SK-N-SH treated with all-trans-retinoic acid at 6 μM for 48 hours (cell line): Measurements from ENCODE around the gene TOMM20.

Experiments used
- ATAC-seq: fragments of 200-7000 bp; cut with Tn5 transposase; 3 replicates; pipeline ENCODE4 v1.9.1; 2020; ENCODE audit warnings: mild to moderate bottlenecking, moderate library complexity
- ARNTL ChIP-seq: fragments of 450-650 bp; formaldehyde crosslinking; IDR thresholded peaks from 2 replicates; pipeline ENCODE4 v1.5.0; 2020; ENCODE audit warnings: low read depth, mild to moderate bottlenecking, moderate library complexity, borderline replicate concordance
- CSDC2 ChIP-seq: fragments of 250-450 bp; sonication (Bioruptor Pico); IDR thresholded peaks from 2 replicates; pipeline ENCODE4 v1.5.0; 2020; ENCODE audit warnings: mild to moderate bottlenecking, moderate library complexity
- ESRRG ChIP-seq: fragments of 250-450 bp; sonication (Bioruptor Pico); IDR thresholded peaks from 2 replicates; pipeline ENCODE4 v1.6.1; 2021; ENCODE audit warnings: mild to moderate bottlenecking
- GLIS3 ChIP-seq: fragments of 250-450 bp; sonication (Bioruptor Pico); IDR thresholded peaks from 2 replicates; pipeline ENCODE4 v1.5.0; 2020; ENCODE audit warnings: mild to moderate bottlenecking, moderate library complexity
- ISL1 ChIP-seq: fragments of 250-450 bp; sonication (Bioruptor Pico); IDR thresholded peaks from 2 replicates; pipeline ENCODE4 v2.1.2; 2022; ENCODE audit warnings: mild to moderate bottlenecking, moderate library complexity
- OSR1 ChIP-seq: fragments of 250-450 bp; sonication (Bioruptor Pico); IDR thresholded peaks from 2 replicates; pipeline ENCODE4 v1.8.0; 2022; ENCODE audit warnings: moderate library complexity, mild to moderate bottlenecking, inconsistent platforms
- SNAI2 ChIP-seq: fragments of 250-450 bp; sonication (Bioruptor Pico); IDR thresholded peaks from 2 replicates; pipeline ENCODE4 v1.5.0; 2020; ENCODE audit warnings: mild to moderate bottlenecking, moderate library complexity
- TCF4 ChIP-seq: fragments of 250-450 bp; sonication (Bioruptor Pico); IDR thresholded peaks from 2 replicates; pipeline ENCODE4 v1.8.0; 2021; ENCODE audit warnings: mild to moderate bottlenecking, moderate library complexity, borderline replicate concordance
- ZC3H10 ChIP-seq: fragments of 250-450 bp; sonication (Bioruptor Pico); IDR thresholded peaks from 2 replicates; pipeline ENCODE4 v1.5.1; 2021; ENCODE audit warnings: mild to moderate bottlenecking, moderate library complexity
- ZFP3 ChIP-seq: fragments of 250-450 bp; sonication (Bioruptor Pico); IDR thresholded peaks from 2 replicates; pipeline ENCODE4 v1.5.0; 2020; ENCODE audit warnings: mild to moderate bottlenecking, moderate library complexity
- ZFP30 ChIP-seq: fragments of 450-650 bp; formaldehyde crosslinking; IDR thresholded peaks from 2 replicates; pipeline ENCODE4 v1.5.0; 2022; ENCODE audit warnings: mild to moderate bottlenecking, moderate library complexity
- ZNF565 ChIP-seq: fragments of 450-650 bp; formaldehyde crosslinking; conservative IDR thresholded peaks from 2 replicates; pipeline ENCODE4 v1.5.0; 2020; ENCODE audit warnings: low read depth, mild to moderate bottlenecking, moderate library complexity
- ZNF8 ChIP-seq: fragments of 450-650 bp; formaldehyde crosslinking; IDR thresholded peaks from 2 replicates; pipeline ENCODE4 v1.5.0; 2020; ENCODE audit warnings: mild to moderate bottlenecking, moderate library complexity
- TF ChIP-seq, protein P1 (sequence below): fragments of 250-450 bp; sonication (Bioruptor Pico); IDR thresholded peaks from 2 replicates; pipeline ENCODE4 v1.5.0; 2020; ENCODE audit warnings: mild to moderate bottlenecking, moderate library complexity
- TF ChIP-seq, protein P2 (sequence below): fragments of 250-450 bp; sonication (Bioruptor Pico); IDR thresholded peaks from 2 replicates; pipeline ENCODE4 v1.5.1; 2021; ENCODE audit warnings: mild to moderate bottlenecking, moderate library complexity
- TF ChIP-seq, protein P3 (sequence below): fragments of 250-450 bp; sonication (Bioruptor Pico); IDR thresholded peaks from 2 replicates; pipeline ENCODE4 v1.8.0; 2020; ENCODE audit warnings: mild to moderate bottlenecking, moderate library complexity, borderline replicate concordance
- TF ChIP-seq, protein P4 (sequence below): fragments of 250-450 bp; sonication (Bioruptor Pico); IDR thresholded peaks from 2 replicates; pipeline ENCODE4 v1.5.1; 2020; ENCODE audit warnings: low read depth, mild to moderate bottlenecking, moderate library complexity
- TF ChIP-seq, protein P5 (sequence below): fragments of 250-450 bp; sonication (Bioruptor Pico); IDR thresholded peaks from 2 replicates; pipeline ENCODE4 v1.8.0; 2021; ENCODE audit warnings: low read depth, mild to moderate bottlenecking, moderate library complexity, borderline replicate concordance

TOMM20 gene

DNA sequence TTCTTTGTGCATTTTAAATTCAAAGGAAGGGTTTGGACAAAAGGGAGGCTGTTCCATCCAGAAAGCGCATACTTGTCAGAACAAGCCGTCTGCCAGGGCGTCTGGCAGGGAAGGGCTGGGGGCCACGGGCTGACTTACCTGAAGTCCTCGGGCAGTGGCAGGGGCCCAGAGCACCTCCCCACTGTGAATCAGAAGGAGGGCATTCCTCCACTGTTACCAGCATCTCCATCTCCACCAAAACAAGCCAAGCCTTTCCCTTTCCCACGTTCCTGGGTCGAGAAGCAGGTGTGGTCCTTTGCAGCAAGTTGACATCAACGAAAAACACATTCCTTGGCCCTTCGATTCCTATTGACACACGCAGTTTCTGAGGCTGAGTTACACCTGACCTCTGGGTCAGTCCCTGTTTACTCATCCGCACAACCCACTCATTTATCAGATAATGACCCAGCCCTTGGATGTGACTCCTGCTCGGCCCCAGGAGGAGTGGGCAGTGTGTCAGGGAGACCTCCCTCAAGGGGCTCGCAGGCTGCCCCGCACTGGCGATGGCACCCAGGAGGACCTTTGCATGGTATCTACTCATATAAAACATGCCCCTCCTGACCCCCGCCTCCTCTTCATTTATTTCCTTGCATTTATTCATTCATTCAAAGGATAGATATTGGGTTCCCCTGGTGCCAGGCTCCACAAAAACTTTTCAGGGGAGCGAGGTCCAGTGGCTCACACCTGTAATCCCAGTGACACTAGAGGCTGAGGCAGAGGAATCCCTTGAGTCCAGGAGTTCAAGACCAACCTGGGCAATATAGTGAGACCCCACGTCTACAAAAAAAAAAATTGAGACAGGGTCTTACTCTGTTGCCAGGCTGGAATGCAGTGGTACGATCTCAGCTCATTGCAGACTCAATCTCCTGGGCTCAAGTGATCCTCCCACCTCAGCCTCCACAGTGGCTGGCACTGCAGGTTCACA, 60.2 kb downstream of the TOMM20 start:
- peak; percentile 5 for ATAC-seq
- TF ChIP-seq, protein P1, sequence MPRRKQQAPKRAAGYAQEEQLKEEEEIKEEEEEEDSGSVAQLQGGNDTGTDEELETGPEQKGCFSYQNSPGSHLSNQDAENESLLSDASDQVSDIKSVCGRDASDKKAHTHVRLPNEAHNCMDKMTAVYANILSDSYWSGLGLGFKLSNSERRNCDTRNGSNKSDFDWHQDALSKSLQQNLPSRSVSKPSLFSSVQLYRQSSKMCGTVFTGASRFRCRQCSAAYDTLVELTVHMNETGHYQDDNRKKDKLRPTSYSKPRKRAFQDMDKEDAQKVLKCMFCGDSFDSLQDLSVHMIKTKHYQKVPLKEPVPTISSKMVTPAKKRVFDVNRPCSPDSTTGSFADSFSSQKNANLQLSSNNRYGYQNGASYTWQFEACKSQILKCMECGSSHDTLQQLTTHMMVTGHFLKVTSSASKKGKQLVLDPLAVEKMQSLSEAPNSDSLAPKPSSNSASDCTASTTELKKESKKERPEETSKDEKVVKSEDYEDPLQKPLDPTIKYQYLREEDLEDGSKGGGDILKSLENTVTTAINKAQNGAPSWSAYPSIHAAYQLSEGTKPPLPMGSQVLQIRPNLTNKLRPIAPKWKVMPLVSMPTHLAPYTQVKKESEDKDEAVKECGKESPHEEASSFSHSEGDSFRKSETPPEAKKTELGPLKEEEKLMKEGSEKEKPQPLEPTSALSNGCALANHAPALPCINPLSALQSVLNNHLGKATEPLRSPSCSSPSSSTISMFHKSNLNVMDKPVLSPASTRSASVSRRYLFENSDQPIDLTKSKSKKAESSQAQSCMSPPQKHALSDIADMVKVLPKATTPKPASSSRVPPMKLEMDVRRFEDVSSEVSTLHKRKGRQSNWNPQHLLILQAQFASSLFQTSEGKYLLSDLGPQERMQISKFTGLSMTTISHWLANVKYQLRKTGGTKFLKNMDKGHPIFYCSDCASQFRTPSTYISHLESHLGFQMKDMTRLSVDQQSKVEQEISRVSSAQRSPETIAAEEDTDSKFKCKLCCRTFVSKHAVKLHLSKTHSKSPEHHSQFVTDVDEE (CRISPR knock-in tag): no peak
- TF ChIP-seq CSDC2 (CRISPR knock-in tag): no peak
- TF ChIP-seq, protein P2, sequence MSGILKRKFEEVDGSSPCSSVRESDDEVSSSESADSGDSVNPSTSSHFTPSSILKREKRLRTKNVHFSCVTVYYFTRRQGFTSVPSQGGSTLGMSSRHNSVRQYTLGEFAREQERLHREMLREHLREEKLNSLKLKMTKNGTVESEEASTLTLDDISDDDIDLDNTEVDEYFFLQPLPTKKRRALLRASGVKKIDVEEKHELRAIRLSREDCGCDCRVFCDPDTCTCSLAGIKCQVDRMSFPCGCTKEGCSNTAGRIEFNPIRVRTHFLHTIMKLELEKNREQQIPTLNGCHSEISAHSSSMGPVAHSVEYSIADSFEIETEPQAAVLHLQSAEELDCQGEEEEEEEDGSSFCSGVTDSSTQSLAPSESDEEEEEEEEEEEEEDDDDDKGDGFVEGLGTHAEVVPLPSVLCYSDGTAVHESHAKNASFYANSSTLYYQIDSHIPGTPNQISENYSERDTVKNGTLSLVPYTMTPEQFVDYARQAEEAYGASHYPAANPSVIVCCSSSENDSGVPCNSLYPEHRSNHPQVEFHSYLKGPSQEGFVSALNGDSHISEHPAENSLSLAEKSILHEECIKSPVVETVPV (CRISPR knock-in tag): no peak
- no peak for TF ChIP-seq ZFP30 (CRISPR knock-in tag)
- TF ChIP-seq, protein P3, sequence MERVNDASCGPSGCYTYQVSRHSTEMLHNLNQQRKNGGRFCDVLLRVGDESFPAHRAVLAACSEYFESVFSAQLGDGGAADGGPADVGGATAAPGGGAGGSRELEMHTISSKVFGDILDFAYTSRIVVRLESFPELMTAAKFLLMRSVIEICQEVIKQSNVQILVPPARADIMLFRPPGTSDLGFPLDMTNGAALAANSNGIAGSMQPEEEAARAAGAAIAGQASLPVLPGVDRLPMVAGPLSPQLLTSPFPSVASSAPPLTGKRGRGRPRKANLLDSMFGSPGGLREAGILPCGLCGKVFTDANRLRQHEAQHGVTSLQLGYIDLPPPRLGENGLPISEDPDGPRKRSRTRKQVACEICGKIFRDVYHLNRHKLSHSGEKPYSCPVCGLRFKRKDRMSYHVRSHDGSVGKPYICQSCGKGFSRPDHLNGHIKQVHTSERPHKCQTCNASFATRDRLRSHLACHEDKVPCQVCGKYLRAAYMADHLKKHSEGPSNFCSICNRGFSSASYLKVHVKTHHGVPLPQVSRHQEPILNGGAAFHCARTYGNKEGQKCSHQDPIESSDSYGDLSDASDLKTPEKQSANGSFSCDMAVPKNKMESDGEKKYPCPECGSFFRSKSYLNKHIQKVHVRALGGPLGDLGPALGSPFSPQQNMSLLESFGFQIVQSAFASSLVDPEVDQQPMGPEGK (CRISPR knock-in tag): no peak
- TF ChIP-seq ZNF565 (CRISPR knock-in tag): no peak
- TF ChIP-seq ZFP3 (CRISPR knock-in tag): no peak
- no peak for TF ChIP-seq ARNTL
- TF ChIP-seq, protein P4, sequence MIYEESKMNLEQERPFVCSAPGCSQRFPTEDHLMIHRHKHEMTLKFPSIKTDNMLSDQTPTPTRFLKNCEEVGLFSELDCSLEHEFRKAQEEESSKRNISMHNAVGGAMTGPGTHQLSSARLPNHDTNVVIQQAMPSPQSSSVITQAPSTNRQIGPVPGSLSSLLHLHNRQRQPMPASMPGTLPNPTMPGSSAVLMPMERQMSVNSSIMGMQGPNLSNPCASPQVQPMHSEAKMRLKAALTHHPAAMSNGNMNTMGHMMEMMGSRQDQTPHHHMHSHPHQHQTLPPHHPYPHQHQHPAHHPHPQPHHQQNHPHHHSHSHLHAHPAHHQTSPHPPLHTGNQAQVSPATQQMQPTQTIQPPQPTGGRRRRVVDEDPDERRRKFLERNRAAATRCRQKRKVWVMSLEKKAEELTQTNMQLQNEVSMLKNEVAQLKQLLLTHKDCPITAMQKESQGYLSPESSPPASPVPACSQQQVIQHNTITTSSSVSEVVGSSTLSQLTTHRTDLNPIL (CRISPR knock-in tag): no peak
- TF ChIP-seq, protein P5, sequence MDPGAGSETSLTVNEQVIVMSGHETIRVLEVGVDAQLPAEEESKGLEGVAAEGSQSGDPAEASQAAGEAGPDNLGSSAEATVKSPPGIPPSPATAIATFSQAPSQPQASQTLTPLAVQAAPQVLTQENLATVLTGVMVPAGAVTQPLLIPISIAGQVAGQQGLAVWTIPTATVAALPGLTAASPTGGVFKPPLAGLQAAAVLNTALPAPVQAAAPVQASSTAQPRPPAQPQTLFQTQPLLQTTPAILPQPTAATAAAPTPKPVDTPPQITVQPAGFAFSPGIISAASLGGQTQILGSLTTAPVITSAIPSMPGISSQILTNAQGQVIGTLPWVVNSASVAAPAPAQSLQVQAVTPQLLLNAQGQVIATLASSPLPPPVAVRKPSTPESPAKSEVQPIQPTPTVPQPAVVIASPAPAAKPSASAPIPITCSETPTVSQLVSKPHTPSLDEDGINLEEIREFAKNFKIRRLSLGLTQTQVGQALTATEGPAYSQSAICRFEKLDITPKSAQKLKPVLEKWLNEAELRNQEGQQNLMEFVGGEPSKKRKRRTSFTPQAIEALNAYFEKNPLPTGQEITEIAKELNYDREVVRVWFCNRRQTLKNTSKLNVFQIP (CRISPR knock-in tag): no peak
- TF ChIP-seq ISL1 (CRISPR knock-in tag): no peak
- no peak for TF ChIP-seq SNAI2 (CRISPR knock-in tag)
- TF ChIP-seq ESRRG (CRISPR knock-in tag): no peak
- TF ChIP-seq, all 23 proteins: peak for 0

DNA sequence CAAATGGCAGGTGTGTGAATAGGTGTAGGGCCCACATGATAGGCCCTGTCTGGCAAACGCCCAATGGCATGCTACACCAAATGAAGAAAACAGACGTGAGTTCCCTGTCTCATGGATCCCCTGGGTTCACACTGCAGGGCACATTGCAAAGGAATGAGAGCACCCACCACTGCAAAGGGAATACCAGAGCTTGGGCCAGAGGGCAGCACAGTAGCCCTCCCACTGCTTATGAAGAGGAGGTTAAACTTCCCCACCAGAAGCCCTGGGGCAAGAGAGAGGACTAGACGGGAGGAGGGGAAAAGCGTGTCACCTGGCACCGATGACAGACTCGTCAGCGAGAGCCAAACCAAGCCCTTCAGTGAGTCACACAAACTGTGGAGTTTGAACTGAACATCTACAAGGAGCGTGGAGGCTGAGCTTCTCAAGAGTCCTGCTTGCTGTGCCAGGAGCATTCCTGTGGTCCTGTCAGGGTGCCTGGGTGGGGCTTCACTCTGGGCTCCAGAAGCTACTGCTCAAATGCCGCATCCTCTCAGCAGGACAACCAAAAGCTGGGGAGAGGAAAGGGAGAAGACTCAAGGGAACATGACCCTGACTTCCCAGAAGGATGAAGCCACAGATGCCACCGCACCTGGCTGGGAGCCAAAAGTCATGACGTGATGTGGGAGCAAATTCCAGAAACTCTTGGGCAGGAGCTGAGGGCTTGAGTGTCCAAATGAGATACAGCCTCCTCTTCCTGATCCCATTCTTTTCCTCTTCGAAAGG, 61.1 kb downstream of the TOMM20 start:
- ATAC-seq: peak; percentile 94
- TF ChIP-seq TCF4 (no peak), ZFP3 (CRISPR knock-in tag) (peak; percentile 70; the same call in 1 of the 2 replicates), ZNF8 (CRISPR knock-in tag) (no peak), OSR1 (CRISPR knock-in tag) (0 out of 2 replicates have a peak, but pooled peaks have one; percentile 14), ZC3H10 (0 out of 2 replicates have a peak, but pooled peaks have one; percentile 6)

DNA sequence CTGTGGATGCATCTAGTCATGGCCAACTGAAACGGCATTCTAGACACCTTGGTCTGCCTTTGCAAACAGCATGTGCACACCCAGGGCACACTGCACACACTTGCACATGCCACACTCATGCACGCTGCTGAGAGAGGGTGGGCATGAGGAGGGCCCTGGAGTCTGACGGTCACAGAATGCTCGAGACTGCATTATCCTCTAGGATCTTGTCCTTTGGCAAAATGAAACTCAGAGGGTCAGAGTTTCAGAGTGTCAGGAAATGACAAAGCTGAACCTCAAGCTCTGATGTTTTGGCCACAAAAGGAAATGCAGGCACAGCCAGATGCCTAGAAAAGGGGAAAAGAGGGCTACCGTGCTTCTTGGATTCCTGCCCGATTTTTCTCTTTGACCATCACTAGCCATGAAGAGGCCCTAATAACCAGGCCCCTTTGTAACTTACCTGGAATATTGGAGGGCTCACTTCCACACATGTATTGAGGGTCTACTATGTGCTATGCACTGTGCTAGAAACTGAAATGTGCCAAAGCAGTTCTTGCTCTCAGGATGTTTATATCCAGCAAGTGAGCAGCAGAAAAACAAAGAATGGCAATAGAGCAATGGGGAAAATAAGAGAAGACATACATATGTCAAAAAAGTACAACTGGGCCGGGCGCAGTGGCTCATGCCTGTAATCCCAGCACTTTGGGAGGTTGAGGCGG, 65.4 kb downstream of the TOMM20 start:
- no peak for ATAC-seq
- TF ChIP-seq GLIS3 (CRISPR knock-in tag) (no peak), CSDC2 (CRISPR knock-in tag) (no peak), ZNF8 (CRISPR knock-in tag) (no peak), OSR1 (CRISPR knock-in tag) (no peak), ESRRG (CRISPR knock-in tag) (no peak)
- TF ChIP-seq, protein P5 (CRISPR knock-in tag): no peak
- TF ChIP-seq, protein P3 (CRISPR knock-in tag): no peak
- TF ChIP-seq, all 23 proteins: peak for 0
